HG03025 (cell line): Measurements from ENCODE around the gene SAMD11.

ENCODE experiments used
- ATAC-seq: cut with Tn5 transposase; IDR thresholded peaks from one replicate; pipeline ENCODE4 v1.9.1; 2021; ENCODE audit warnings: mild to moderate bottlenecking, moderate library complexity; ENCODE audit not compliant: unreplicated experiment, low FRiP score

SAMD11 gene

GRCh38 chr1:931380-932172, 7.9 kb downstream of the SAMD11 start:
- ATAC-seq, result no peak

- no peak for ATAC-seq
Observed at GRCh38 chr1:932173-932510, 8.4 kb downstream of the SAMD11 start.

GRCh38 chr1:932776-933602, 9.3 kb downstream of the SAMD11 start:
- ATAC-seq, result no peak

GRCh38 chr1:933603-933940, 9.8 kb downstream of the SAMD11 start:
- ATAC-seq, result no peak

- no peak for ATAC-seq
Observed at GRCh38 chr1:934991-935750, 11.4 kb downstream of the SAMD11 start.

- ATAC-seq, result no peak
Observed at GRCh38 chr1:935751-936231, 12.1 kb downstream of the SAMD11 start.

- ATAC-seq, result no peak
Observed at GRCh38 chr1:936348-937264, 12.9 kb downstream of the SAMD11 start.

GRCh38 chr1:937521-937920, 13.8 kb downstream of the SAMD11 start:
- no peak for ATAC-seq

- ATAC-seq, result no peak
Observed at GRCh38 chr1:938088-938683, 14.5 kb downstream of the SAMD11 start.

GRCh38 chr1:938711-939489, 15.2 kb downstream of the SAMD11 start:
- ATAC-seq, result no peak

- ATAC-seq, result no peak
Observed at GRCh38 chr1:939511-940106, 15.9 kb downstream of the SAMD11 start.

- no peak for ATAC-seq
Observed at GRCh38 chr1:940107-941014, 16.6 kb downstream of the SAMD11 start.

GRCh38 chr1:941015-941587, 17.4 kb downstream of the SAMD11 start:
- ATAC-seq, result no peak

- no peak for ATAC-seq
Observed at GRCh38 chr1:941588-942383, 18.1 kb downstream of the SAMD11 start.

GRCh38 chr1:942411-942821, 18.7 kb downstream of the SAMD11 start:
- no peak for ATAC-seq

- no peak for ATAC-seq
Observed at GRCh38 chr1:942864-943533, 19.3 kb downstream of the SAMD11 start.
